ENCODE data around the gene CD83.
"Not testable (repeated sequence)": the region's sequence is repeated elsewhere in the genome, so short reads cannot be mapped to it uniquely, and the experiment has no call there.

Gene CD83

GRCh38 chr6:14151300-14151699, 33.7 kb downstream of the CD83 start:
- DNase-seq = not testable (repeated sequence)

DNA sequence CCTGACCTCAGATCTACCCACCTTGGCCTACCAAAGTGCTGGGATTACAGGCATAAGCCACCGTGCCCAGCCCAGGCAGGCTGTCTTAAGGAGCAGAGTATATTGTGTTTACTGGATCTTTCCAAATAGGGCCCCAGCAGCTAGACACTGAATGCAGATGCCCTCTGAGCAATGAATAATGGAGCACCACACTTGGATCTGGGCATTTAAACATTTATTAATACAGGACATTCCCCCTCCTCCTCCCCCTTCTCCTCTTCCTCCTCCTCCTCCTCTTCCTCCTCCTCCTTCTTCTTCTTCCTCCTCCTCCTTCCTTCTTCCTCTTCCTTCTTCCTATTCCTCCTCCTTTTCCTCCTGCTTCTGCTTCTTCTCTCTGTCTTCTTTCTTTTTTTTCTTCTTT, 34.2 kb downstream of the CD83 start:
- DNase-seq = no peak

DNA sequence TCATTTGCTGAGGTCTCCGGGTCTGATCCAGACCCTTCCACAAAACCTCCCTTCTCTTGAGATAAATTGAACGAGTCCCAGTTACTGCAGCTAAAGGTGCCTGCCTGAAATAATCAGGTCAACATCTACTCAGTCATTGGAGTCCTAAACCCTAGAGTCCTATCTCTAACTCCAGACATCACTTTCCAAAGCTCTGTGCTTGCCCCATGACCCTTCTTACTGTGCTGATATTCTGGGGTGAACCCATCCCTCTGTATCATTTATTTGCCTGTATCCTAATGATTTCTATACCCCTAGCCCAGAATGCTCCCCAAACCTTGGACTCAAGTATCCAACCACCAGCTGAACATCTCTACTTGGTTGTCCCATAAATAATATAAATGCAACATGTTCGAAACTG, 35.7 kb downstream of the CD83 start:
- no peak for DNase-seq

- no peak for DNase-seq
Measured at GRCh38 chr6:14159090-14159489, 41.5 kb downstream of the CD83 start.

GRCh38 chr6:14162826-14163225, 45.3 kb downstream of the CD83 start:
- no peak for DNase-seq

GRCh38 chr6:14165091-14165490, 47.5 kb downstream of the CD83 start:
- DNase-seq = no peak

- no peak for DNase-seq
Measured at GRCh38 chr6:14166839-14167238, 49.3 kb downstream of the CD83 start.

- DNase-seq = no peak
Measured at GRCh38 chr6:14170128-14170527, 52.6 kb downstream of the CD83 start.

DNA sequence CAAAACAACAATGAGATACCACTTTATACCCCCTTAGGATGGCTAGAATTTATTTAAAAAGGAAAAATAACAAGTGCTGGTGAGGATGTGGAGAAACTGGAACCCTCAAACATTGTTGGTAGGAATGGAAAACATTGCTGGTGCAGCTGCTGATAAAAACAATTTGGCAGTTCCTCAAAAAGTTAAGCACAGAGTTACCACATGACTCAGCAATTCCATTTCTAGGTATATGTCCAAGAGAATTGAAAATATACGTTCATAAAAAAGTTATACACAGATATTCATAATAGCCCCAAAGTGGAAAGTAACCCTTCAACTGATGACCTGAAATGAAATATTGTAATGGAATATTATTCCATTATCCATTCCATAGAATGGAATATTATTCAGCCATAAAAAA, 55.0 kb downstream of the CD83 start:
- DNase-seq = no peak

GRCh38 chr6:14174226-14174625, 56.7 kb downstream of the CD83 start:
- DNase-seq = no peak

- no peak for DNase-seq
Measured at GRCh38 chr6:14174996-14175395, 57.4 kb downstream of the CD83 start.

DNA sequence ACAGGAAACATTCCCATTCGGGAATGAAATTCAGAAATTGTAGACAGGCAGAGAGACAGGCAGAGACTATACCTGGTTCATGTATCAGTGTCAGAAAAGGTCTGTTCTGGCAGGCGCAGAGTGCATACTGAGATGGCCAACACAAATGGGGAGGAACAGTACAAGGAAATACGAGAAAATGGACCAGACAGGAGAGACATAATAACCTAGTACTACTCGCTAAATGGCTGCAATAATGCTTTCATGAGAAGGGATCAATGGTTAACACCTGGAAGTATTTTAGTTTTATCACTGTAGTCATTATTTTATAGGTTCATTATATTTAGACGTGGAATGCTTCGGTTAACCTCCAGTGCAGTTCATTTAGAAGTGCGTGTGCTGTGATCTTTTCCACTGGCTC, 58.9 kb downstream of the CD83 start:
- no peak for DNase-seq

- no peak for DNase-seq
Measured at GRCh38 chr6:14177413-14178082, 60.0 kb downstream of the CD83 start.

GRCh38 chr6:14178083-14178445, 60.5 kb downstream of the CD83 start:
- no peak for DNase-seq

DNA sequence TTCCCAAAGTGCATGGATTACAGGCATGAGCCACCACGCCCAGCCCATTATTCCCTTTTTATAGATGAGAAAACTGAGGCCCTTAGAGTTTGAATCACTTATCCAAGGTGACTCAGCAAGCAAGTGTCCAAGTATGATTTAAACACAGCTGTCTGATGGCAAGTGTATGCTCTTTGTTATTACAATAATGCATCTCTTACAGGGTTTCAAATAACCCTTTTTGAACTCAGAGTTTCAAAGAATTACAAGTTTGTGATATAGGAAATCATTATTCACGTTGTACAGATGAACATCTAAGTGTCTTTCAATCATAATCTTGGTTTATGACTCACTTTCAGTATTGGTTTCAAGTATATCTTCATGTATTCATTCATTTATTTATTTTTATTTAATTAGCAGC, 63.0 kb downstream of the CD83 start:
- no peak for DNase-seq

DNA sequence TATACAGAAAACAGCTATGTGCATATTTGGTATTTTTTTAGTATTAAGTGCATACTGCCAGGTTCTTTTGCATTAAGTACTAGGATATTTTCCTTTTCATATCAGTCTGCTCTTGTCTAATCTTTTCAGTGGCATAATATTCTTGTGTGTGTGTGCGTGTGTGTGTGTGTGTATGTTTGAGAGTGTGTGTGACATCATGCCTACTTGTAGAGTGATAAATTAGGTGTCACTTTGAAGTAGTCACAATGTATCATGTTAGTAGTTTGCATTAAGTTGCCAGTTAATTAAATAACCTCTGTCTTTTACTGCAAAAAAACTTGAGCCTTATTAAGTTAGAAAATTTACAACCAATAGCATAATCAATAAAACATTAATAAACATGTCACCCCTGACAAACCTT, 65.3 kb downstream of the CD83 start:
- DNase-seq = no peak

Measured in stimulated activated CD4-positive, alpha-beta T cell treated with anti-CD3 and anti-CD28 coated beads, Interleukin-12 subunit alpha, Interleukin-12 subunit beta, amount 100 ng/mL, for 4 hours (primary cell).